ENCODE data around the gene ZNF202.

The ZNF202 gene

GRCh38 chr11:123682696-123683410, 58.6 kb downstream of the ZNF202 start:
- no peak for DNase-seq

DNA sequence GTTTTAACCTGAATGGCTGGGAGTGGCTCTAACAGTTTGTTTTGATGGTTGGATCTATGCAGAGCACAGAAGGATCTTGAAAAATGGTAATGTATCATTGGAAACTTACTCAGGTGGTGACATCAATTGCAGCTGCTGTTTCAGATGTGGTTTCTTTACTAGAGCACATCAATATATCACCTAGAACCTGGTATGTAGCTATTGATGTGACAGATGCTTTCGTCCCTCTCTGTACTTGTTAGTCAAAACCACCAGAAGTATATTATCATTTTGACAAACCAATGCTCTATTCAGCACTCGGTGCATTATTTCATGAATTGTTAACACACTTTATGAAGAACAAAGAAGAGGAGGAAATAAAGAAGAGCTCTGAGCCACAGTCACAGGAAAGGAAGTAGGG, 60.4 kb downstream of the ZNF202 start:
- DNase-seq = no peak

GRCh38 chr11:123678246-123678645, 63.2 kb downstream of the ZNF202 start:
- DNase-seq = no peak

DNA sequence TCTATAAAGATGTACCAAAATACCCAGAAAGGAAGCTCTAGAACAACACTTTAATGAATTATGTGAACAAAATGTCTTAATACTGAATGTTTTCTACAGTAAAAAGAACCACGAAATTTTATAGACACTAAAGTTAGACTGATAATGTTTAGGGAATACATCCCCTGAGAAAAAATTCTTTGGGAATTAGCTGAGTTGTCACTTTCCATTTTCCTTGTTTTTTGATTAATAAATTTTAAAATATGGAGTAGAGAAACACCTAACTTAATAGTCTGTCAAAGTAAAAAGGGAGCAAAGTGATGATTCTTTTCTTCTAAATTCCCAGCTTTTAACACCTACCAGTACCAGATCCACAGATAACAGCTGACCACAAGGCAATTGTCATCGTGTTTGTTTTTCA, 64.0 kb downstream of the ZNF202 start:
- DNase-seq = no peak

DNA sequence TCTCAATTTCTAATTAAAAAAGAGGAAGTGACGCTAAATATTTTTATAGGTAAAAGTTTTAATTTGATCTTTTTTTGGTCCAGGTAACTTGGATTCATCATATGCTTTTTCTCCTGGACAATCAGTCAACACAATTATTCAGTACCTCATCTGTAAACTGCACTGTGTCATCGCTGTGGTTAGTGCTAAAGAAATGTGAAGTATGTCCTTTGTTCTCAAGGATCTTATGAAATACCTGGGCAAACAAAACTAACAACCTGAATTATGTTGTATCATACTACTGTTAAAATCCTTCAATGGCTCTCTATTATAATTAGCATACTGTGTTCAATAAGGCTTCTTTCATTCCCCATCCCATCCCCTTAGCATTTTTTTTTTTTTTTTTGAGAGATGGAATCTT, 67.2 kb downstream of the ZNF202 start:
- DNase-seq = no peak

Measured in NCI-H510A treated with DMSO at 0.1 percent for 48 hours (cell line).